Inflammatory macrophage treated with lipopolysaccharide for 1 hour (primary cell): ENCODE data around the gene SLC1A5.
"Not testable (repeated sequence)": the region's sequence is repeated elsewhere in the genome, so short reads cannot be mapped to it uniquely, and the experiment has no call there.

ENCODE experiments used
- DNase-seq, 2 donors: peaks; one replicate each; pipeline ENCODE4 v3.0.0-alpha.2; 2020 to 2022

SLC1A5 gene

GRCh38 chr19:46788262-46788967 is at the start of gene SLC1A5:
Gene SLC1A5 (minus strand): TSS chr19:46788594. CDS start chr19:46787965, 629 bp downstream.
- peak; percentile 94 to 99 for DNase-seq

- DNase-seq: no peak
Measured at GRCh38 chr19:46838160-46838559, 49.8 kb upstream of the SLC1A5 start.

- DNase-seq: no peak
Measured at GRCh38 chr19:46834984-46835383, 46.6 kb upstream of the SLC1A5 start.

GRCh38 chr19:46834121-46834520 is 45.7 kb upstream of the SLC1A5 start:
- DNase-seq: no peak

GRCh38 chr19:46830864-46831263 is 42.5 kb upstream of the SLC1A5 start:
- no peak for DNase-seq

- DNase-seq: no peak
Measured at GRCh38 chr19:46828484-46828883, 40.1 kb upstream of the SLC1A5 start.

- DNase-seq: no peak
Measured at GRCh38 chr19:46825731-46826055, 37.3 kb upstream of the SLC1A5 start.

- DNase-seq: peak; percentile 86 to 96
Measured at GRCh38 chr19:46824890-46825730, 36.7 kb upstream of the SLC1A5 start.

- no peak for DNase-seq
Measured at GRCh38 chr19:46823049-46823448, 34.7 kb upstream of the SLC1A5 start.

GRCh38 chr19:46822410-46822787 is 34.0 kb upstream of the SLC1A5 start:
- DNase-seq: not testable (repeated sequence)

- DNase-seq: peak; percentile 45 to 71
Measured at GRCh38 chr19:46821512-46822409, 33.4 kb upstream of the SLC1A5 start.

- no peak for DNase-seq
Measured at GRCh38 chr19:46818812-46819211, 30.4 kb upstream of the SLC1A5 start.

GRCh38 chr19:46815833-46816627 is 27.6 kb upstream of the SLC1A5 start:
- DNase-seq: no peak

- DNase-seq: no peak
Measured at GRCh38 chr19:46813839-46814358, 25.5 kb upstream of the SLC1A5 start.

GRCh38 chr19:46812977-46813838 is 24.8 kb upstream of the SLC1A5 start:
- no peak for DNase-seq

GRCh38 chr19:46809534-46810272 is 21.3 kb upstream of the SLC1A5 start:
- DNase-seq: no peak

GRCh38 chr19:46806656-46807055 is 18.3 kb upstream of the SLC1A5 start:
- peak; percentile 73 to 90 for DNase-seq

GRCh38 chr19:46804432-46804831 is 16.0 kb upstream of the SLC1A5 start:
- not testable (repeated sequence) for DNase-seq

GRCh38 chr19:46803555-46803954 is 15.2 kb upstream of the SLC1A5 start:
- no peak for DNase-seq

- no peak for DNase-seq
Measured at GRCh38 chr19:46802152-46802551, 13.8 kb upstream of the SLC1A5 start.
